ENCODE results near the gene SLC1A1.

Gene SLC1A1

DNA sequence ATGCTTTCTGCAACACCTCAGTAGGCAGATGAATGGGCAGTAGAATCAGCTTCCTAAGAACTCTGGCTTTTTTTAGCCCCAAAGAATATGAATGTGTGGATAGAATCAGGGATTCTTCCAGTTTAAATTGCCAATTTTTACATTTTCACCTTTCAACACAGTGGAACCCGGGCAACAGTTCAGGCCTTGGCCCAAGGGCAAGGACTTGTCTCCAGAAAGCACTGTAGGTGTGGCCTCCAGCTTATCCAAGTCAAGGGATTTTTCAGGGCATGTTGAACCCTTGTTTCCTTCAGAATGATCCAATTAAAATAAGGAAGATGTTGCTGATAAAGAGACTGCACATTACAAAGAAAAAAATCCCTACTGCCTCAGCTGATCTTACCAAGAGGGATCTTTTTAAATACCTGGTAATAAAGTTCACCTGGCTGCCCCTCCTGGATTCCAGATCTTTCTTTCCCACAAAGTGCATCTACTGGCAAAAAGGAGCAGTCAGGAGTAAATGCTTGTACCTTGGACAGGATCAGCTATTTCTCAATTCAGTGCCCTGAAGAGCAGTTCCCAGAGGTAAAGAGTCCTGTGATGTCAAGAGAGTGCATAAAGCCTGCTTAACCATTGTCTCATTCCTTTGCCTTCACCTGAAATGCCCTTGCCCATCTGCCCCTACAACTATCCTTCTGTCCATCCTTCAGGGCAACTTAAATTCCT is 91.7 kb downstream of the SLC1A1 start:
- TF ChIP-seq, protein P1, sequence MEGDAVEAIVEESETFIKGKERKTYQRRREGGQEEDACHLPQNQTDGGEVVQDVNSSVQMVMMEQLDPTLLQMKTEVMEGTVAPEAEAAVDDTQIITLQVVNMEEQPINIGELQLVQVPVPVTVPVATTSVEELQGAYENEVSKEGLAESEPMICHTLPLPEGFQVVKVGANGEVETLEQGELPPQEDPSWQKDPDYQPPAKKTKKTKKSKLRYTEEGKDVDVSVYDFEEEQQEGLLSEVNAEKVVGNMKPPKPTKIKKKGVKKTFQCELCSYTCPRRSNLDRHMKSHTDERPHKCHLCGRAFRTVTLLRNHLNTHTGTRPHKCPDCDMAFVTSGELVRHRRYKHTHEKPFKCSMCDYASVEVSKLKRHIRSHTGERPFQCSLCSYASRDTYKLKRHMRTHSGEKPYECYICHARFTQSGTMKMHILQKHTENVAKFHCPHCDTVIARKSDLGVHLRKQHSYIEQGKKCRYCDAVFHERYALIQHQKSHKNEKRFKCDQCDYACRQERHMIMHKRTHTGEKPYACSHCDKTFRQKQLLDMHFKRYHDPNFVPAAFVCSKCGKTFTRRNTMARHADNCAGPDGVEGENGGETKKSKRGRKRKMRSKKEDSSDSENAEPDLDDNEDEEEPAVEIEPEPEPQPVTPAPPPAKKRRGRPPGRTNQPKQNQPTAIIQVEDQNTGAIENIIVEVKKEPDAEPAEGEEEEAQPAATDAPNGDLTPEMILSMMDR (IDR thresholded peaks at IDR 0.05; ENCODE audit: low read depth, low read length, missing control alignments): no peak
- no peak for DNase-seq (ENCODE audit: extremely low read depth, low read depth)
- no peak overlapping the region for H3K4me3 ChIP-seq (replicated peaks; ENCODE audit: low read depth, low read length)

DNA sequence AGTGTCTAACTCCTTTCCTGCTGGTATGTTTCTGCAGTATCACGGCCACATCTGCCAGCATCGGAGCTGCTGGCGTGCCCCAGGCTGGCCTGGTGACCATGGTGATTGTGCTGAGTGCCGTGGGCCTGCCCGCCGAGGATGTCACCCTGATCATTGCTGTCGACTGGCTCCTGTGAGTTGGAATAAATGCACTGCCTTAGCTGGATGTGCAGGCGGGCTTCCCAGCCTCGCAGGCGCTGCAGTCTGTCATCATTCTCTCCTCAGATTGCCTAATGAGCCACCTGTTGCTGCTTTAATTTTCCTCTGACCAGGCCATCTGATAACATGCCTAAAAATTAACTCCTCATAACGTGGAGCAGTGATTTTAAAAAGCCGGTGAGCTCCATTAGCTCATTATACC is 92.7 kb downstream of the SLC1A1 start:
- DNase-seq (ENCODE audit: extremely low read depth, low read depth): no peak
- TF ChIP-seq, protein P1 (IDR thresholded peaks at IDR 0.05; ENCODE audit: low read depth, low read length, missing control alignments): no peak

DNA sequence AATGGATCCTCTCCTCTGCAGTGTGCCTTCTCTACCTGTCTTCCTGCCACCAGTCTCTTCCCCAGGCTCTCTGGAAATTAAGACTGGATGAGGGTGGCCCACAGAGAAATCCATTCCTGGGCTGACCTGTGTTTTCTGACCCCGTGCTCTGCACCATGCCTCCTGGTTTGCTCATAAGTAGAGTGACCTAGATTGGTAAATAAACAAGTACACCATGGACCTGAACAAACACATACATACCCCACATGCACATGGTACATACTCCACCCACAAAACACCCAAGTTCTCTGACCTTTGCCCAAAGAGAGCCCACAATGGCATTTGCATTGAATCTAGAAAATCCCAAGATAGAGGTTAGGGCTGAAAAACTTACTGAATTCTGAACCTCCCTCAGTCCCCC is 94.4 kb downstream of the SLC1A1 start:
- TF ChIP-seq, protein P1 (IDR thresholded peaks at IDR 0.05; ENCODE audit: low read depth, low read length, missing control alignments): no peak
- no peak overlapping the region for H3K4me3 ChIP-seq (replicated peaks; ENCODE audit: low read depth, low read length)
- DNase-seq (ENCODE audit: extremely low read depth, low read depth): no peak

More for the DNA sequence above, 92.7 kb downstream of the SLC1A1 start:
- no peak overlapping the region for H3K4me3 ChIP-seq (replicated peaks; ENCODE audit: low read depth, low read length)

DNA sequence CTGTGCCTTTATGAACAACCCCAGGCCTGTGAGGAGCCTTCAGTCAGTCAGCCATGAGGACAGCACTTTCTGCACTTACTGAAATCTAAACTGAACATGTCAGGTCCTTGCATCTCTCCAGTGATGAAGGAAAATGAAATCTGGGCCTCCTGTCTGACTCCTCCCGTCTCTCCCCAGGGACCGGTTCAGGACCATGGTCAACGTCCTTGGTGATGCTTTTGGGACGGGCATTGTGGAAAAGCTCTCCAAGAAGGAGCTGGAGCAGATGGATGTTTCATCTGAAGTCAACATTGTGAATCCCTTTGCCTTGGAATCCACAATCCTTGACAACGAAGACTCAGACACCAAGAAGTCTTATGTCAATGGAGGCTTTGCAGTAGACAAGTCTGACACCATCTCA is 94.9 kb downstream of the SLC1A1 start:
- TF ChIP-seq, protein P1 (IDR thresholded peaks at IDR 0.05; ENCODE audit: low read depth, low read length, missing control alignments): no peak
- no peak overlapping the region for H3K4me3 ChIP-seq (replicated peaks; ENCODE audit: low read depth, low read length)
- no peak for DNase-seq (ENCODE audit: extremely low read depth, low read depth)

DNA sequence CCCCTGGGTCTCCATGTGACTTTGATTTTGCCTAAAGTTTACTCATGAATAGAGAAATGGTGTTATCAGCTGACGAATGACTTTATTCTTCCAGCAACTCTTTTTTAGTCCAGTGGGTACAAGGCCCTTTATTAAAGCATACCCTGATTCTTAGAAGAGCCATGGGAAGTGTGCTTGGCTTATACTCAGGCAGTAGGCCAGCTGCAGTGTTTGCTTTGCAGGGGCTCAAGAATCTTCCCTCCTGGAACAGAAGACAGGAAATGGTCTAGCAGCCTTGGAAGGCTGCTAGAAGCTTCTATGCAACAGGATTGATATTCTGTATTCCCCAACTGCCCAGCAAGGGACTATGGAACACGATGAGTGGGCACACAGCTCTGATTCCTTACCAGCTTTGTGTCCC is 98.5 kb downstream of the SLC1A1 start:
- no peak for DNase-seq (ENCODE audit: extremely low read depth, low read depth)
- H3K4me3 ChIP-seq (replicated peaks; ENCODE audit: low read depth, low read length): no peak overlapping the region
- TF ChIP-seq, protein P1 (IDR thresholded peaks at IDR 0.05; ENCODE audit: low read depth, low read length, missing control alignments): no peak

DNA sequence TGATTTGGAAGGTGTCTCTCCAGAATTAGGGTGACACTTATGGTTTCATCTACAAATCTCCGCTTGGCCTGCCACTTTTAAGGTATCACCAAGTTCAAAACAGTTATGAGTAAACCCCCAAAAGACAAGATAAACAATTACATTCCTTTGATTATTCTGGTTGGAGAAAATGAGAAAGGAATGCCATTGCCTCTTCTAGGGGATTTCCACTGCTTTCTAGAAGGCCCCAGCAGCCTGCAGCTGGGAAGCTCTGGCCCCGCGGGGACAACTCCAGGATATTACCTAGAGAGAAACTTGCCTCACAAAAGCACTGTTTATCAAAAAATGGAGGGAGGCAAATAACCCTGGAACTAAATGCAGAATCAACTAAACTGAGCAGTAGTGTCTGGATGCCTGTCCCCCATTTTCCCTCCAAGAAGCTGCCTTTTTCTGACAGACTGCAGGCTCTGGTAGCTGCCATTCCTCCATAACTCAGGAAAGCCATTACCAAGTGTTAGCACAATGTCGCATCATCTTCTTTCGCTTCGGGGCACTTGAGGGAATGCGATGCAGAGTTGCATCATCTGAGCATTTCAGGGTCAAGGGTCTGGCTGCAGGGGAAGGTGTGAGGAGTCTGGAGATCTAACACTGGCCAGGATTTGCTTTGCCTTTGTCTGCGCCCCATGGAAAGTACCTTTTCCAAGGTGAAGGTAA is 100.3 kb downstream of the SLC1A1 start:
- TF ChIP-seq, protein P1 (IDR thresholded peaks at IDR 0.05; ENCODE audit: low read depth, low read length, missing control alignments): no peak
- H3K4me3 ChIP-seq (replicated peaks; ENCODE audit: low read depth, low read length): no peak overlapping the region
- no peak for DNase-seq (ENCODE audit: extremely low read depth, low read depth)

Measured in HFF-Myc (cell line).